Inflammatory macrophage treated with lipopolysaccharide for 1 hour (primary cell): Measurements from ENCODE around the gene STOX2.

Experiments
- DNase-seq, 2 donors: peaks; one replicate each; pipeline ENCODE4 v3.0.0-alpha.2; 2020 to 2022

STOX2 gene

GRCh38 chr4:183987987-183988392 is 82.9 kb downstream of the STOX2 start:
- peak; percentile 67 to 82 for DNase-seq

GRCh38 chr4:183988874-183989273 is 83.8 kb downstream of the STOX2 start:
- DNase-seq = peak; percentile 4 to 19

GRCh38 chr4:183989461-183989860 is 84.4 kb downstream of the STOX2 start:
- peak; percentile 81 to 87 for DNase-seq

GRCh38 chr4:183989931-183990330 is 84.8 kb downstream of the STOX2 start:
- peak in 1 of 2 donors; percentile 4 for DNase-seq

GRCh38 chr4:183993676-183994075 is 88.6 kb downstream of the STOX2 start:
- DNase-seq = no peak

GRCh38 chr4:183995570-183995969 is 90.5 kb downstream of the STOX2 start:
- peak; percentile 53 to 69 for DNase-seq

- no peak for DNase-seq
Measured at GRCh38 chr4:183996868-183997267, 91.8 kb downstream of the STOX2 start.

GRCh38 chr4:183999435-183999834 is 94.3 kb downstream of the STOX2 start:
- DNase-seq = no peak

- DNase-seq = no peak
Measured at GRCh38 chr4:184000457-184001396, 95.6 kb downstream of the STOX2 start.

GRCh38 chr4:184003433-184003832 is 98.3 kb downstream of the STOX2 start:
- no peak for DNase-seq

- no peak for DNase-seq
Measured at GRCh38 chr4:184007891-184008290, 102.8 kb downstream of the STOX2 start.

GRCh38 chr4:184010696-184011095 is 105.6 kb downstream of the STOX2 start:
- DNase-seq = no peak

- DNase-seq = no peak
Measured at GRCh38 chr4:184011826-184012380, 106.8 kb downstream of the STOX2 start.

- DNase-seq = no peak
Measured at GRCh38 chr4:184012937-184013336, 107.8 kb downstream of the STOX2 start.

- no peak for DNase-seq
Measured at GRCh38 chr4:184014301-184014700, 109.2 kb downstream of the STOX2 start.

GRCh38 chr4:184016759-184017668 is 111.9 kb downstream of the STOX2 start:
- DNase-seq = no peak

GRCh38 chr4:184019076-184019475 is 114.0 kb downstream of the STOX2 start:
- DNase-seq = no peak

- DNase-seq = no peak
Measured at GRCh38 chr4:184019667-184020623, 114.8 kb downstream of the STOX2 start.

- DNase-seq = no peak
Measured at GRCh38 chr4:184021389-184021788, 116.3 kb downstream of the STOX2 start.

GRCh38 chr4:184022679-184023383 is 117.7 kb downstream of the STOX2 start:
- no peak for DNase-seq

GRCh38 chr4:184024637-184025036 is 119.5 kb downstream of the STOX2 start:
- DNase-seq = no peak
